ENCODE data around the gene ONECUT1. TPM values are rescaled to one million over a fixed set of nuclear protein-coding genes. Genes with fewer than 3 reads are reported as not detected.

Gene ONECUT1
- total RNA-seq, 1 donor from 2014 or later = not detected

GRCh38 chr15:52797625-52798501 is 7.7 kb upstream of the ONECUT1 start:
- no peak for DNase-seq (ENCODE audit: extremely low spot score, unreplicated experiment)
- Mint-ChIP-seq H3K36me3 (ENCODE audit: unreplicated experiment) (no peaks in the 10 kb centered on the region), H3K27me3 (ENCODE audit: unreplicated experiment) (peaks cover 62% of the 10 kb centered on the region), H3K4me3 (ENCODE audit: unreplicated experiment) (no peak overlapping the region), H3K27ac (ENCODE audit: unreplicated experiment) (no peak overlapping the region), H3K9me3 (ENCODE audit: unreplicated experiment) (no peaks in the 10 kb centered on the region), H3K4me1 (ENCODE audit: unreplicated experiment) (no peaks in the 10 kb centered on the region)
- no peak for TF ChIP-seq CTCF (IDR thresholded peaks at IDR 0.05)

DNA sequence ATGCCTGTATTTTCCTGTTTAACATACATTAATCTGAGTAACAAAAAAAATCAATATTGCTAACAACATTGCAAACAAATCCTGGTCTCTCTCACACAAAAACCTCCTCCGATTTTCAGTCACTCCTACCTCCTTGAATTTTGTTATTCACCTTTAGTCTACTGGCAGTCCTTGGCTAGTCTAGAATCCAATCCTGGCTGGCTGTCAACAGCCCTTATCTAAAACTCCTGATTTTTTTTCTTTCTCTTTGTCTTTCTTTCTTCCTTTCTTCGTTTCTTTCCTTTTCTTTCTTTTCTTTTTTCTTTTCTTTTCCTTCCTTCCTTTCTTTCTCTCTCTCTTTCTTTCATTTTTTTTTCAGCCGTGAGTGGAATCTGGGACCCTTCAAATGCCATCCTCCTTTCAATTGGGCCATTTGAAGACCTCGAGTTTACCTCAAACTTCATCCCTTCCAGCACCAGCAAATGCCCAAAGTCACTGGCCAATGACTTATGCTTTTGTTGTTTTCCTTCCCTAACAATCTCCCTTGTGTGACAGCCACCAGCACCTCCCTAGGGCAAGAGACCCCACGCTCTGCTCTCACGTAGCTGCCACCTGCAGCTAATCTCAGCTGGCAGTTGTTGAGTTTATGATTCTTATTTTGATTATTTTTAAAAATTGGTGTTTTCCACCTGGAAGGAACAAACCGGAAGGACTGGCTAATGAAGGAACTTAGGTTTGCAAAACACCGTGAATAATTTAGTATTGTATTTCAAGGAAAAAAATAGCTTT is 6.8 kb upstream of the ONECUT1 start:
- Mint-ChIP-seq H3K27ac (ENCODE audit: unreplicated experiment) (no peak overlapping the region), H3K4me1 (ENCODE audit: unreplicated experiment) (no peaks in the 10 kb centered on the region), H3K27me3 (ENCODE audit: unreplicated experiment) (peaks cover 60% of the 10 kb centered on the region), H3K36me3 (ENCODE audit: unreplicated experiment) (no peaks in the 10 kb centered on the region), H3K4me3 (ENCODE audit: unreplicated experiment) (no peak overlapping the region), H3K9me3 (ENCODE audit: unreplicated experiment) (no peaks in the 10 kb centered on the region)
- TF ChIP-seq CTCF (IDR thresholded peaks at IDR 0.05) = no peak
- no peak for DNase-seq (ENCODE audit: extremely low spot score, unreplicated experiment)

GRCh38 chr15:52796228-52796521 is 6.0 kb upstream of the ONECUT1 start:
- H3K4me3 Mint-ChIP-seq (ENCODE audit: unreplicated experiment) = no peak overlapping the region
- H3K27me3 Mint-ChIP-seq (ENCODE audit: unreplicated experiment) = peaks cover 54% of the 10 kb centered on the region
- no peaks in the 10 kb centered on the region for H3K9me3 Mint-ChIP-seq (ENCODE audit: unreplicated experiment)
- H3K27ac Mint-ChIP-seq (ENCODE audit: unreplicated experiment) = no peak overlapping the region
- no peak for TF ChIP-seq CTCF (IDR thresholded peaks at IDR 0.05)
- peaks cover under 1% of the 10 kb centered on the region for H3K4me1 Mint-ChIP-seq (ENCODE audit: unreplicated experiment)
- DNase-seq (ENCODE audit: extremely low spot score, unreplicated experiment) = no peak
- H3K36me3 Mint-ChIP-seq (ENCODE audit: unreplicated experiment) = no peaks in the 10 kb centered on the region

DNA sequence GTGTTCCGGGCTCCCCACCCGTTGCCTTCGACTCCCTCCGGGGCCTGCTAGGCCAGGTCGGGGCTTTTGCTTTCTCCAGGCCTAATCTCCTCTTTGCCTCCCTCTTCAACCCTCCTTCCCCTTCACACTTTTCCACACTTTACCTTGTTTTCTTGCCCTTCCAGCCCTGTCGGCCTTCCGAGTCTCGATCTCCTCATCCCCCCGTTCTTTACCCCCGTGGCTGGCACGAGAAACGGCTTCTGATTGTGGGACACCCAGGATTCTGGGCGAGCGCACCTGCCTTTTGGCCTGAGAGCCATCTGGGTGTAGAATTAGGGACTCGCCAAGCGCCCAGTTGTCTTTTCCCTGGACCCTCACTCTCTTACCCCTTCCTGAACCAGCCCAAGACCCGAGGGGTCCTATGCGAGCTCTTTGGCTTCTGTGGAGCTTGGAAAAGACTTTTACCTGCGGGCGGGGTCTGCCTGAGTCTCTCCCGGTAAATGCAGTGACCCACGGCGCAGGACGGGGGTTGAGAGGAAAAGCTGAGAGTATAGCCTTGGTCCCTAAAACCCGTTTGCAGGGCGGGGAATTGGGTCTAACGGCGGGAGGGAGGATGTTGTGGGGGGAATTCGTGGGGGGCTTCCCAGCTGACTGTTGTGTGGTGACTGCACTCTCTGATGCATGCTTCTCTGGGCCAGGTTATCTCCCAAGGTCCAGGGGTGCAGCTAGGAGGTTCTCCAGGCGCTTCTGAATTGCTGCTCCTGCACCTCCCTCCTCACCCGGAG is 5.5 kb upstream of the ONECUT1 start:
- Mint-ChIP-seq H3K4me3 (ENCODE audit: unreplicated experiment) (no peak overlapping the region), H3K27me3 (ENCODE audit: unreplicated experiment) (peaks cover 49% of the 10 kb centered on the region), H3K9me3 (ENCODE audit: unreplicated experiment) (no peaks in the 10 kb centered on the region), H3K27ac (ENCODE audit: unreplicated experiment) (no peak overlapping the region), H3K4me1 (ENCODE audit: unreplicated experiment) (peaks cover 4% of the 10 kb centered on the region), H3K36me3 (ENCODE audit: unreplicated experiment) (no peaks in the 10 kb centered on the region)
- no peak for TF ChIP-seq CTCF (IDR thresholded peaks at IDR 0.05)
- DNase-seq (ENCODE audit: extremely low spot score, unreplicated experiment) = no peak
